ENCODE results near the gene LCP1. TPM values are rescaled to one million over a fixed set of nuclear protein-coding genes. Genes with fewer than 3 reads are reported as not detected.

Gene LCP1
- total and polyA plus RNA-seq, 2 donors from 2014 or later = 5.6 to 73.5 TPM

DNA sequence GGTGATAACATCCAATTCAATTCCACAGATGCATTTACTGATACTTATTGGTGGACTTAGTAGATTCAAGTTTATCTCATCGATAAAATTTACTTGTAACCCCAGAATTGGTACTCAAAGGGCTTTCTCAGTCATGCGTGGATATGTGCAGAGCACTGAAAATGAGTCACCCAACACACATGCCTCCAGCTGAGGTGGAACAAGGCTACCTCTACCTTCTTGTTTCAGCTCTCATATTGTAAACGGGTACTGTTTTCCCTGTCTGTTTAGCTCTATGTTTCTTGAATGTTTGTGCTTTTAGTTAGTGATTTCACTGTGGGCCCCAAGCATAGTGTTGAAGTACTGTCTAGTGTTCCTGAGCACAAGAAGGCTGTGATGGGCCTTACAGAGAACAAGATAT lies 31.3 kb upstream of the LCP1 start:
- H3K27me3 ChIP-seq (ENCODE audit: control insufficient read depth, insufficient read depth, low read length) = peaks cover 4% of the 10 kb centered on the region
- no peaks in the 10 kb centered on the region for H3K9me3 ChIP-seq (ENCODE audit: control insufficient read depth in 2 of 3, insufficient read depth in 1 of 3, low read length in 3 of 3)
- TF ChIP-seq, protein P1, sequence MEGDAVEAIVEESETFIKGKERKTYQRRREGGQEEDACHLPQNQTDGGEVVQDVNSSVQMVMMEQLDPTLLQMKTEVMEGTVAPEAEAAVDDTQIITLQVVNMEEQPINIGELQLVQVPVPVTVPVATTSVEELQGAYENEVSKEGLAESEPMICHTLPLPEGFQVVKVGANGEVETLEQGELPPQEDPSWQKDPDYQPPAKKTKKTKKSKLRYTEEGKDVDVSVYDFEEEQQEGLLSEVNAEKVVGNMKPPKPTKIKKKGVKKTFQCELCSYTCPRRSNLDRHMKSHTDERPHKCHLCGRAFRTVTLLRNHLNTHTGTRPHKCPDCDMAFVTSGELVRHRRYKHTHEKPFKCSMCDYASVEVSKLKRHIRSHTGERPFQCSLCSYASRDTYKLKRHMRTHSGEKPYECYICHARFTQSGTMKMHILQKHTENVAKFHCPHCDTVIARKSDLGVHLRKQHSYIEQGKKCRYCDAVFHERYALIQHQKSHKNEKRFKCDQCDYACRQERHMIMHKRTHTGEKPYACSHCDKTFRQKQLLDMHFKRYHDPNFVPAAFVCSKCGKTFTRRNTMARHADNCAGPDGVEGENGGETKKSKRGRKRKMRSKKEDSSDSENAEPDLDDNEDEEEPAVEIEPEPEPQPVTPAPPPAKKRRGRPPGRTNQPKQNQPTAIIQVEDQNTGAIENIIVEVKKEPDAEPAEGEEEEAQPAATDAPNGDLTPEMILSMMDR (IDR thresholded peaks at IDR 0.05; ENCODE audit: borderline replicate concordance, extremely low read depth, insufficient read depth) = no peak
- H3K4me3 ChIP-seq (ENCODE audit: low read length in 3 of 3) = no peak overlapping the region
- peaks cover 0 to 3% (median 0%) of the 10 kb centered on the region in 3 donors for H3K4me1 ChIP-seq (ENCODE audit: control insufficient read depth in 2 of 3, insufficient read depth in 2 of 3, low read depth in 1 of 3, low read length in 3 of 3)
- no peak overlapping the region for H3K9ac ChIP-seq (ENCODE audit: low read length in 3 of 3)
- FAIRE-seq (no peak), DNase-seq (no peak)
- intact Hi-C loops (cut with DNase I) = no loop called here
- H3K36me3 ChIP-seq (ENCODE audit: control insufficient read depth in 2 of 3, insufficient read depth in 3 of 3, low read length in 3 of 3) = no peaks in the 10 kb centered on the region
- no peak overlapping the region for H3K27ac ChIP-seq (ENCODE audit: low read depth in 2 of 2, low read length in 2 of 2)

DNA sequence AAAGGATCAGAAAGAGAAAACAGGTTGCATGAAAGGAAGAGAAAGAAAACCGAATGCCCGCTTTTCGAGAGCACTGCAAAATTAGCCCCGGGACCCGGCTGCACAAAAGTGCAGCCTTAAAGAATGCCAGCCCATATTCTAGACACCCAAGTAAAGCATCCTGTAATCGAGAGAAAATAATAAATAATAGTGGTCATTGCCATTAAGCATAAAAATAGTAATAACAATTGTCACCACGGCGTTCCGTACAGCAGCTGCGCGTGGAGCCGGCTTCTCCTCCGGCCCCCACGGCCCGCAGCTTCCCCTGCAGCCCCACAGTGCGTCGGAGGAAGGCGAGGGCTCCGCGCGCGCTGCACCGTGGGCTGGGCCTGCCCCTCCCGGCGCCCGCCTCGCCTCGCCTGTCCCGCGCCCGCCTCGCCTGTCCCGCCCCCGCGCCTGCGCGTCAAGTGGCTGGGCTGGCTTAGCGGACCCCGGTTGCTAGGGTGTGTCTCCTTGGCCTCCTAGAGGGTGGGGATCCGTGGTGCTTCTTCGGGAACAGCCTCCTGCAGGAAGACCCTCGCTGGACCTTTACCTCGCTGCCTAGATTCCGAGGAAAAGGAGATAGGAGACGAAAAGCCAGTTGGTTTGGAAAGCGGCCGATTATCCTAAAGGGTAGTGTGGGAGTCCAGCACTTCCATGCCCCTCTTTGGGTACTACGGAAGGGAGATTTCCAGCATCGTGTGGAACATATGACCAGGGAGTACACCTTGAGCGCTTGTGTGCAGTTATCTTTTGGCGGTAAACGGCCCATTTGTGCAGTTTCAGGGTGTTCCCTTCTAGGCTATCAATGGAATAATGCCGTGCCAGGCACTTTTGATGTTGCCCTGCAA lies 29.7 kb upstream of the LCP1 start, which contains the start of gene LRRC63:
Gene LRRC63, plus strand, starts transcription at position 446 of the 869 bp plus-strand sequence. CDS start 1,107 bp downstream, outside the sequence.
- Histone ChIP-seq H3K36me3 (ENCODE audit: control insufficient read depth in 2 of 3, insufficient read depth in 3 of 3, low read length in 3 of 3) (no peaks in the 10 kb centered on the region), H3K9me3 (ENCODE audit: control insufficient read depth in 2 of 3, insufficient read depth in 1 of 3, low read length in 3 of 3) (no peaks in the 10 kb centered on the region), H3K4me1 (ENCODE audit: control insufficient read depth in 2 of 3, insufficient read depth in 2 of 3, low read depth in 1 of 3, low read length in 3 of 3) (peaks cover 0 to 3% (median 0%) of the 10 kb centered on the region in 3 donors), H3K27me3 (ENCODE audit: control insufficient read depth, insufficient read depth, low read length) (peaks cover 4% of the 10 kb centered on the region), H3K4me3 (ENCODE audit: low read length in 3 of 3) (peak within 1 kb of the TSS; percentile 50 to 68 (median 65)), H3K27ac (ENCODE audit: low read depth in 2 of 2, low read length in 2 of 2) (no peak within 1 kb of the TSS), H3K9ac (ENCODE audit: low read length in 3 of 3) (peak within 1 kb of the TSS; percentile 17 to 69 (median 23))
- intact Hi-C loops (cut with DNase I) = no loop called here
- FAIRE-seq = no peak
- TF ChIP-seq, protein P1 (IDR thresholded peaks at IDR 0.05; ENCODE audit: borderline replicate concordance, extremely low read depth, insufficient read depth) = no peak
- DNase-seq = peak; percentile 75 to 92 (median 86)

DNA sequence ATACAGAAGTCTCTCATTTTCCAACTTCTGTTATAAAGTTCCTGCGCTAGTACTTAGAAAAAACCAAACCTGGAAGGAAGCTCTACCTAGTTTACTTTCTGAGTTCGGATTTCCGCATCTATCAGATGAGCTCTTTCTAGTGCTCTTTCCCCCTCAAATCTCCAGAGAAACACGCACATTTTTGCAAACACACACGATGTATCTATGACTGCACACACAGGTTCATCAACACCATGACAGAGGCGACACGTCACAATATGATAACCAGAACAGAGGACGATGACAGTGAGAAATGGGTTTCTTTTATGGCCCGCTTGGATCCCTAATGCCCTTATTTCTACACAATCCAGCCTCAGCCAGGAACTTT lies 29.1 kb upstream of the LCP1 start:
- DNase-seq = peak in 2 of 5 donors; percentile 13 to 31
- Histone ChIP-seq H3K9me3 (ENCODE audit: control insufficient read depth in 2 of 3, insufficient read depth in 1 of 3, low read length in 3 of 3) (no peaks in the 10 kb centered on the region), H3K27ac (ENCODE audit: low read depth in 2 of 2, low read length in 2 of 2) (no peak overlapping the region), H3K36me3 (ENCODE audit: control insufficient read depth in 2 of 3, insufficient read depth in 3 of 3, low read length in 3 of 3) (no peaks in the 10 kb centered on the region), H3K4me1 (ENCODE audit: control insufficient read depth in 2 of 3, insufficient read depth in 2 of 3, low read depth in 1 of 3, low read length in 3 of 3) (peaks cover 0 to 3% (median 0%) of the 10 kb centered on the region in 3 donors), H3K4me3 (ENCODE audit: low read length in 3 of 3) (peak overlapping the region; percentile 24 to 68 (median 65)), H3K9ac (ENCODE audit: low read length in 3 of 3) (peak overlapping the region in 2 of 3 donors; percentile 17 to 31), H3K27me3 (ENCODE audit: control insufficient read depth, insufficient read depth, low read length) (peaks cover 4% of the 10 kb centered on the region)
- TF ChIP-seq, protein P1 (IDR thresholded peaks at IDR 0.05; ENCODE audit: borderline replicate concordance, extremely low read depth, insufficient read depth) = no peak
- FAIRE-seq = no peak
- intact Hi-C loops (cut with DNase I) = no loop called here
